ENCODE results near the gene DNER. TPM values are rescaled to one million over a fixed set of nuclear protein-coding genes. Genes with fewer than 3 reads are reported as not detected.
"Not testable (repeated sequence)": the region's sequence is repeated elsewhere in the genome, so short reads cannot be mapped to it uniquely, and the experiment has no call there.

DNER gene
- total RNA-seq, 3 donors from 2014 or later: 0.55 to 8.4 (median 0.99) TPM

DNA sequence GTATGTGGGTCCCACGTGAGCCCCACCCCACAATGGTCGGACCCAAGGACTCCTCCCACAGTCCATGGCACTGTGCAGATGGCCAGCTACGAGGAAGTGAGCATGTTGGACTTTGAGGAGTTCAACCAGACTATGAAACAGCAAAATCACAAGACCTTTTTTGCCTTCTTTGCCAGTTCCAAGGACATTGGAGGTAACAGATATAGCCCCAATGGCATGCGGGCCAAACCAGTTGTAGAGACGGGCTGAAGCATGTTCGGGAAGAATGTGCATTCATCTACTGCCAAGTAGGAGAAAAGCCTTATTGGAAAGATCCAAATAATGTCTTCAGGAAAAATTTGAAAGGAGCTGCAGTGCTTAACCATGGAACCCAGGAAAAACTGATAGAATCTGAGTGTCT, 12.6 kb downstream of the DNER start:
- Histone ChIP-seq H3K36me3 (ENCODE audit: low read depth) (no peaks in the 10 kb centered on the region), H3K9me3 (no peaks in the 10 kb centered on the region), H3K4me3 (no peak overlapping the region), H3K4me1 (ENCODE audit: low read depth) (no peaks in the 10 kb centered on the region)
- intact Hi-C loops (cut with DNase I, micrococcal nuclease): no loop called here
- TF ChIP-seq, protein P1, sequence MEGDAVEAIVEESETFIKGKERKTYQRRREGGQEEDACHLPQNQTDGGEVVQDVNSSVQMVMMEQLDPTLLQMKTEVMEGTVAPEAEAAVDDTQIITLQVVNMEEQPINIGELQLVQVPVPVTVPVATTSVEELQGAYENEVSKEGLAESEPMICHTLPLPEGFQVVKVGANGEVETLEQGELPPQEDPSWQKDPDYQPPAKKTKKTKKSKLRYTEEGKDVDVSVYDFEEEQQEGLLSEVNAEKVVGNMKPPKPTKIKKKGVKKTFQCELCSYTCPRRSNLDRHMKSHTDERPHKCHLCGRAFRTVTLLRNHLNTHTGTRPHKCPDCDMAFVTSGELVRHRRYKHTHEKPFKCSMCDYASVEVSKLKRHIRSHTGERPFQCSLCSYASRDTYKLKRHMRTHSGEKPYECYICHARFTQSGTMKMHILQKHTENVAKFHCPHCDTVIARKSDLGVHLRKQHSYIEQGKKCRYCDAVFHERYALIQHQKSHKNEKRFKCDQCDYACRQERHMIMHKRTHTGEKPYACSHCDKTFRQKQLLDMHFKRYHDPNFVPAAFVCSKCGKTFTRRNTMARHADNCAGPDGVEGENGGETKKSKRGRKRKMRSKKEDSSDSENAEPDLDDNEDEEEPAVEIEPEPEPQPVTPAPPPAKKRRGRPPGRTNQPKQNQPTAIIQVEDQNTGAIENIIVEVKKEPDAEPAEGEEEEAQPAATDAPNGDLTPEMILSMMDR (IDR thresholded peaks at IDR 0.05): no peak
- no peak for DNase-seq
- ATAC-seq: no peak

- intact Hi-C loops (cut with DNase I, micrococcal nuclease): no loop called here
- no peaks in the 10 kb centered on the region for H3K4me1 ChIP-seq (ENCODE audit: low read depth)
- H3K36me3 ChIP-seq (ENCODE audit: low read depth): no peaks in the 10 kb centered on the region
- H3K9me3 ChIP-seq: no peaks in the 10 kb centered on the region
- TF ChIP-seq, protein P1 (IDR thresholded peaks at IDR 0.05): no peak
- no peak overlapping the region for H3K4me3 ChIP-seq
- DNase-seq: no peak
- ATAC-seq: no peak
Observed at GRCh38 chr2:229701062-229701461, 13.3 kb downstream of the DNER start.

GRCh38 chr2:229695961-229696360, 18.4 kb downstream of the DNER start:
- Histone ChIP-seq H3K36me3 (ENCODE audit: low read depth) (no peaks in the 10 kb centered on the region), H3K4me3 (no peak overlapping the region), H3K9me3 (no peaks in the 10 kb centered on the region), H3K4me1 (ENCODE audit: low read depth) (no peaks in the 10 kb centered on the region)
- no peak for DNase-seq
- TF ChIP-seq, protein P1 (IDR thresholded peaks at IDR 0.05): no peak
- no peak for ATAC-seq
- intact Hi-C loops (cut with DNase I, micrococcal nuclease): no loop called here

GRCh38 chr2:229693845-229694244, 20.5 kb downstream of the DNER start:
- H3K4me3 ChIP-seq; H3K9me3 ChIP-seq; H3K36me3 ChIP-seq (ENCODE audit: low read depth); DNase-seq; H3K4me1 ChIP-seq (ENCODE audit: low read depth); ATAC-seq; intact Hi-C loops (cut with DNase I, micrococcal nuclease): not testable (repeated sequence)

DNA sequence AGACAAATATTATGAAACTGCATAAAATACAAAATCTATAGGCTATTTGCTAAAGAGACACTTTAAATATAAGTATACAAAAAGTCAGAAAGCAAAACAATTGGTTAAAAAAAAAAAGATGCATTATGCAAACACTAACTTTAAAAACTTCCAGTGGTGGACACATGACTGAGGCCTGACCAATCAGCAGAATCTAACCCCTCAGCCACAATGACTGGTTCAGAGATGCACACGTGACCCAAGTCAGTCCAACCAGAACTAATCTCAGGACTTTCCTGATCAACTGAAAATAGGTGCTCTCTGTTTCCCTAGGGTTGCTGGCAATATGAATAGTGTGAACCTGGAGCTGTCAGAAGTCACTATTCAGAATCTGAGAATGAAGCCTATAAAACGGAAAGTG, 22.7 kb downstream of the DNER start:
- H3K4me3 ChIP-seq: no peak overlapping the region
- no peak for DNase-seq
- intact Hi-C loops (cut with DNase I, micrococcal nuclease): no loop called here
- ATAC-seq: no peak
- TF ChIP-seq, protein P1 (IDR thresholded peaks at IDR 0.05): no peak
- no peaks in the 10 kb centered on the region for H3K9me3 ChIP-seq
- no peaks in the 10 kb centered on the region for H3K36me3 ChIP-seq (ENCODE audit: low read depth)
- no peaks in the 10 kb centered on the region for H3K4me1 ChIP-seq (ENCODE audit: low read depth)

GRCh38 chr2:229689307-229689839, 25.0 kb downstream of the DNER start:
- DNase-seq (no peak), ATAC-seq (no peak)
- TF ChIP-seq, protein P1 (IDR thresholded peaks at IDR 0.05): no peak
- no peaks in the 10 kb centered on the region for H3K9me3 ChIP-seq
- no peaks in the 10 kb centered on the region for H3K4me1 ChIP-seq (ENCODE audit: low read depth)
- no peak overlapping the region for H3K4me3 ChIP-seq
- intact Hi-C loops (cut with DNase I, micrococcal nuclease): no loop called here
- H3K36me3 ChIP-seq (ENCODE audit: low read depth): no peaks in the 10 kb centered on the region
